Heart right ventricle (tissue), 16 donors: ENCODE results near the gene KRT81. TPM values are rescaled to one million over a fixed set of nuclear protein-coding genes. Genes with fewer than 3 reads are reported as not detected.

Experiments used
- ATAC-seq, 8 donors: fragments of 200-7000 bp; cut with Tn5 transposase; one replicate each; pipeline ENCODE4 v1.9.1; 2020; ENCODE audit warnings: mild to moderate bottlenecking in 8 of 8, moderate library complexity in 8 of 8, moderate number of reproducible peaks in 1 of 8
- DNase-seq, 2 donors: peaks; one replicate each; pipeline ENCODE4 v3.0.0-alpha.2; 2020
- H3K27ac ChIP-seq, 10 donors: fragments of 200-600 bp; sonication (generic) in 2 of 10; one replicate each; pipeline versions ENCODE4 v1.5.0 to v1.8.0; 2020 to 2022; ENCODE audit warnings: mild to moderate bottlenecking in 3 of 10
- H3K27me3 ChIP-seq, 7 donors: fragments of 200-600 bp; one replicate each; pipeline ENCODE4 v1.8.0; 2021 to 2022; ENCODE audit warnings: mild to moderate bottlenecking in 2 of 7
- H3K36me3 ChIP-seq, 9 donors: fragments of 200-600 bp; sonication (generic) in 1 of 9; one replicate each; pipeline versions ENCODE4 v1.5.0 to v1.8.0; 2020 to 2022; ENCODE audit warnings: mild to moderate bottlenecking in 2 of 9
- H3K4me1 ChIP-seq, 9 donors: fragments of 200-600 bp; sonication (generic) in 1 of 9; one replicate each; pipeline versions ENCODE4 v1.5.0 to v1.8.0; 2020 to 2022; ENCODE audit warnings: mild to moderate bottlenecking in 4 of 9
- H3K4me3 ChIP-seq, 10 donors: fragments of 200-600 bp; sonication (generic) in 2 of 10; one replicate each; pipeline versions ENCODE4 v1.5.0 to v1.8.0; 2020 to 2022; ENCODE audit warnings: mild to moderate bottlenecking in 7 of 10, moderate library complexity in 2 of 10
- H3K9me3 ChIP-seq, 11 donors: fragments of 200-600 bp in 10 of 11; sonication (generic) in 2 of 11; one replicate each; pipeline versions ENCODE4 v1.5.0 to v1.8.0; 2013 to 2022; ENCODE audit warnings: mild to moderate bottlenecking in 2 of 11, control low read depth in 1 of 11, moderate library complexity in 1 of 11
- CTCF ChIP-seq, 9 donors: fragments of 200-600 bp; sonication (generic) in 2 of 9; IDR thresholded peaks; one replicate each; pipeline versions ENCODE4 v1.5.0 to v1.8.0; 2021 to 2022; ENCODE audit warnings: antibody characterized with exemption in 9 of 9, mild to moderate bottlenecking in 5 of 9, moderate library complexity in 1 of 9
- WGBS, 2 donors: extraction: QIAGEN DNeasy Blood & Tissue Kit; methylation state at CpG; one replicate each; pipeline ENCODE4 v1.1.7; 2013; ENCODE audit warnings: inconsistent platforms in 1 of 2; 5-methylcytosine and 5-hydroxymethylcytosine counted together
- intact Hi-C, 10 donors: fragments of 100-400 bp; cut with DNase I; formaldehyde crosslinking; loops; one replicate each; pipeline versions ENCODE4 v1.11.1 to v1.14.2; 2022
- polyA plus RNA-seq, 2 donors: library from polyadenylated mRNA; stranded (reverse); fragments of 200-250 nt; gene quantifications; one replicate each; pipeline ENCODE4 v1.2.3, GENCODE V29; 2013
- total RNA-seq, 10 donors: library from RNA; stranded (reverse); fragmentation: NEBNext Ultra II Directional in 3 of 10; extraction: Animal tissue kit (Norgen Biotek cat#: 25700) in 3 of 10; gene quantifications; one replicate each; pipeline versions ENCODE4 v1.2.1 to v1.2.4, GENCODE V29; 2021 to 2023
- donor health status: Arrhythmogenic right ventricular cardiomyopathy.
- donor health status: ischemic (EF 13 %, LVEDD 7.1; RV severe dilation, severe dysfunction).
- donor health status: healthy with polysubstance abuse.
- donor health status: DM: no; HTN: yes; CAD: no.
- donor health status: DM: no; HTN: no; CAD: no.
- donor health status: ischemic (EF 25% LVEDD 6.9; RV normal size, moderate dysfunction).
- donor health status: ischemic (EF 25% LVEDD 5.7; RV mildly dilated, moderate dysfunction).
- donor health status: healthy.
- donor health status: DM: yes; HTN: yes; CAD: no.
- donor health status: Ischemic cardiomyopathy.
- donor health status: ischemic (EF 35%, LVEDD 5.7; RV mildly dilated, moderate dysfunction).
- donor health status: nonischemic (EF 11% LVEDD 7.7; RV severe dilation, severe dysfunction).
- donor health status: DM: yes; HTN: yes; CAD: no.
- donor health status: PGD.
- donor health status: ischemic (EF 29% LVEDD 5.4; RV normal size, mild dysfunction).
- donor health status: nonischemic (EF 23%, LVEDD 6.1; RV moderate dilation, normal function).

The KRT81 gene
- total and polyA plus RNA-seq, 12 donors = not detected

- DNase-seq (no peak), ATAC-seq (no peak)
- Histone ChIP-seq H3K27me3 (no peaks in the 10 kb centered on the region), H3K27ac (no peak overlapping the region), H3K4me3 (no peak overlapping the region), H3K9me3 (no peaks in the 10 kb centered on the region), H3K4me1 (peaks cover 0 to 7% (median 2%) of the 10 kb centered on the region in 9 donors), H3K36me3 (no peaks in the 10 kb centered on the region)
- no peak for TF ChIP-seq CTCF (IDR thresholded peaks at IDR 0.05)
- intact Hi-C loops = no loop called here
- 87 to 88% methylated on average over 24 of the region's 24 CpGs for WGBS, 2 donors
Observed at GRCh38 chr12:52285851-52286530, 5.3 kb downstream of the KRT81 start.

GRCh38 chr12:52285172-52285745 lies 6.1 kb downstream of the KRT81 start:
- ATAC-seq = no peak
- H3K4me3 ChIP-seq = no peak overlapping the region
- 92 to 93% methylated on average over 2 of the region's 2 CpGs for WGBS, 2 donors
- no peak for DNase-seq
- intact Hi-C loops = no loop called here
- H3K4me1 ChIP-seq = peaks cover 0 to 14% (median 9%) of the 10 kb centered on the region in 9 donors
- H3K36me3 ChIP-seq = no peaks in the 10 kb centered on the region
- H3K9me3 ChIP-seq = no peaks in the 10 kb centered on the region
- H3K27ac ChIP-seq = no peak overlapping the region
- peaks cover 0 to under 1% (median 0%) of the 10 kb centered on the region in 7 donors for H3K27me3 ChIP-seq
- no peak for TF ChIP-seq CTCF (IDR thresholded peaks at IDR 0.05)

GRCh38 chr12:52284562-52285171 lies 6.7 kb downstream of the KRT81 start:
- no peak for ATAC-seq
- 75 to 79% methylated on average over 4 of the region's 4 CpGs for WGBS, 2 donors

More at GRCh38 chr12:52284562-52285171, 6.7 kb downstream of the KRT81 start:
- Histone ChIP-seq H3K9me3 (no peaks in the 10 kb centered on the region), H3K27me3 (peaks cover 0 to 5% (median under 1%) of the 10 kb centered on the region in 7 donors), H3K27ac (no peak overlapping the region), H3K36me3 (no peaks in the 10 kb centered on the region), H3K4me1 (peaks cover 0 to 20% (median 10%) of the 10 kb centered on the region in 9 donors), H3K4me3 (no peak overlapping the region)
- DNase-seq = no peak
- no peak for TF ChIP-seq CTCF (IDR thresholded peaks at IDR 0.05)
- intact Hi-C loops = no loop called here
